ENCODE measurements around the gene RTN1.

RTN1 gene

DNA sequence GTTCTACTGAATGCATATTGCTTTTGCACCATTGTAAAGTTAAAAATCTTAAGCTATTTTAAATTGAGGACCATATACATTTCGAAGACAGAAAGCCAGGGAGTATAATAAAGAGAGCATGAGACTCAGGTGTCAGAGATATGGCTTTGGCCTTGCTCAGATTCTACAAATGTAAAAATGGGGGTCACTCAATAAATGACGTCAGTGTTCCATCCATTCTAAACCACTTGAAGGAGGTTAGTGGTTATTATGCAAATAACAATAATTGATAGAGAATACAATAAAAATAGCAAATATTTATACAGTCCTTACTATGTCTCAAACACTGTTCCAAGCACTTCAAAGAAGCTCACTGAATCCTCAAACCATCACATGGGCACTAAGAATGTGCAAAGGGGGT, 20.1 kb downstream of the RTN1 start:
- DNase-seq (ENCODE audit: low read depth) = no peak

DNA sequence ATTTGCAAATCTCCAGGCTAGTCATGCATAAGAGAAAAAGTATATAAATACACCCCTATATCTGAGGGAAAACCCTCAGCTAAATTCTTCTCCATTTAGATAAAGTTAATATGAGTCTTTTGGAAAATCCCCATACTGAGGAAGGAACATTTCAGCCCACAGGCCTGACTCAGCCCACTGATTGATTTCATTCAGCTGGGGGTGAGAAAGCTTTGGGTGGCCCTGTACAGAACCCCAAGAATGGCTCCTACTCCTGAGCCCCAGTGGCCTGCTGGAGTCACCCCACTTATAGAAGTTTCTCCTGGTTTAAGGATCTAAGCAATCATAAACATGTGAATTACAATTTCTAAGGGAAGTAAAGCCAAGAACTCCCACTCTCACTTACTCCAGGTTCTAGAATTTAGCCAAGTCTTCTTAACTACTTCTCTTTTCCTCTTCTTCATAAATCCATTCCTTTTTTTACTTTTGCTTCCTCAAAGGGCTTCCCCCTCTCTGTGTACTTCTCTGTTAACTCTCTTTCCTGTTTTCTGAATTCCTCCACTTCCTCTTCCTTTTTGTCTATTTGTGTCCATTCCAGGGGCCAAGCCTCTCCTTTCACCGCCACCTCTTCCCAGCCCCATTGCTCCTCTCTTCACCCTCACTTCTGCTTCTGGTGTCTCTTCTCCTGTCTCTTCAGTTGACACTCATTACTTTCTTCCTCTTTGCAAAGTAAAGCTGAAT, 21.0 kb downstream of the RTN1 start:
- no peak for DNase-seq (ENCODE audit: low read depth)

DNA sequence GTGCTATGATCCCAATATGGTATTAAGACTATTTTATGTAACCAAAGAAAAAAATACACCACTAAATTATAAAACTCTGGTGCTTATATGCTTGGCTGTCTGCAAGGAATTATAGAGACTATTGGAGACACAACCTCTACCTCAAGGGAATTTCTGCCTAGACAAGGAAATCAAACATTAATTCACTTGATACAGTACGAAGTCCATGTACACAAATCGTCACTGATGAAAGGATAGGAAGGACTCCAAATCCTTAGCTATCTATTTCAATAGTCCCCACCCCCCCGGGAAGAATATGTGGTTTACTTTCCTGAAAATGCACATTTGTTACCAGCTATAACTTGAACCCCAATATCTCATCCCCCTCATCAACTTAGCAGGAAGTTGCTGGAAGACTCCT, 21.9 kb downstream of the RTN1 start:
- no peak for DNase-seq (ENCODE audit: low read depth)

DNA sequence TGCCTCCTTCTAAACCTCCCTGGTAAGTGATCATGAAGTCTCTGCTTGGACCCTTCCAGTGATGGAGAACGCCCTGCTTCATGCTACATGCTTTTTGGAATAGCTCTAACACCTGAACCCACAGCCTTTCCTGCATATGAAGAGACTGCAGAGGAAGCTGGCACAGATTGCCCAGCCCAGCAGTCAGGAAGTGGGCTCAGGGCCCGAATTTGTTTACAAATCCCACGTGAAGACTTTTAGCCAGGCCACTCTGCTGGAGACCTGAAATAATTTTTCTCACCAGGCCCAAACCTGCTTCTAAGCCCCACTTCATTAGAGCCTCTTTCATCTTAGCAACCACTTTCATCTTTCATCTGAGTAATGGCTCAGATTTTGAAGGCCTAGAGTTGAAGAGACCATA, 22.9 kb downstream of the RTN1 start:
- no peak for DNase-seq (ENCODE audit: low read depth)

DNA sequence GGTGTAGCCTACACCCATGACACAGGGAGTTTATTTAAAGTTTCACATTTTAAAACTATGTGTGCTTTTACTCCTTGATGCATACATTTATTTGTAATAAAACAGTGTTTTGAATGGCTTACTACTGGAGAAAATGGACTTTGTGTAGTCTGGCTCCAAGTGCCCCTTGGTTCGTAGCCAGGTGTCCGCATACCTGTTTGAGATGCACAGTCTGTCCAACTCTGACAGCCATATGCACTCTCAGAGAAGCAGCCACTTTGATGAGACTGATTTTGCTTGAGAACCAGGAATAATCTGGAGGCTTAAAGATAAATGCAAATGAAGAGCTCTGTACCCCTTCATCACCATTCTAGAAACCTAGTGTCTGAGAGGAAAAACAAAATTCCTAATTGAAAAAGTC, 24.0 kb downstream of the RTN1 start:
- DNase-seq (ENCODE audit: low read depth) = no peak

DNA sequence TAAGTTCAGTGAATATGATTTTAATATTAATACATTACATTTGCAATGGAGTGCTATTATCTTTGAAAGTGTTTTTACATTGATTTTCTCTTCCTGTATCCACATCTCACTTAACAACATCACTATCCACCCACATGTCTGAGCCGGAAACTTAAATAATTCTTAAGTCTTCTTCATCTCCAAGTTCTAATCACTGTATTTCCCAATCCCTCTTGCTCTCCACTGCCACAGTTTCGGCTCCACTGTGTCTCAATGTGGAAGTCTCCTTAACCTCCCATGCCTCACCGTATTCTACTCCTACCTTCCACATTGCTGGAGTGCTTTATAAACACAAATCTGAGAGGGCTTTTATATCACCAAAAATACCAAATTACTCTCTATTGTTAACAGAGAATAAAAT, 25.3 kb downstream of the RTN1 start:
- no peak for DNase-seq (ENCODE audit: low read depth)

DNA sequence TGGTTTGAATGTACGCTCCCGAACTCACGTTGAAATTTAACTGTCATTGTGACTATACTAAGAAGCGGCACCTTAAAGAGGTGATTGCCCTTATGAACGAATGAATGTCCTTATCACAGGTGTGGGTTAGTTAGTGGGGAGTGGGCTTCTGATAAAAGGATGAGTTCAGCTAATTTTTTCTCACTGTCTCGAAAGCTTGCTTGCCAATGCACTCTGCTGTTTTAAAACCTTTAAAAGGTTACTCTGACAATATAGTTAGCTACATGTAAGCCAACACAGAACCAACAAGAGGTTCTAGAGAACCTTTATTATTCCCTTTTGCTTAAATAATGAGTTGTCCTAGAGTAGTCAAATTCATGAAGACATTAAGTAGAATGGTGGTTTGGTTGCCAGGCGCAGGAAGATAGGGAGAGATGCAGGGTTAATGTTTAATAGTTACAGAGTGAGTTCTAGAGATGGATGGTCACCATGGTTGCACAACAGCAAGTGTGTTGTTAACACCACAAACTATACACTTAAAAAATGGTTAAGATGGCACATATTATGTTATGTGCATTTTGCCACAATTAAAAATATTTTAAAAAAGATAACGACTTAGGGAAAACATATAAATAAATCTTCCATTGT, 26.3 kb downstream of the RTN1 start:
- DNase-seq (ENCODE audit: low read depth) = no peak

DNA sequence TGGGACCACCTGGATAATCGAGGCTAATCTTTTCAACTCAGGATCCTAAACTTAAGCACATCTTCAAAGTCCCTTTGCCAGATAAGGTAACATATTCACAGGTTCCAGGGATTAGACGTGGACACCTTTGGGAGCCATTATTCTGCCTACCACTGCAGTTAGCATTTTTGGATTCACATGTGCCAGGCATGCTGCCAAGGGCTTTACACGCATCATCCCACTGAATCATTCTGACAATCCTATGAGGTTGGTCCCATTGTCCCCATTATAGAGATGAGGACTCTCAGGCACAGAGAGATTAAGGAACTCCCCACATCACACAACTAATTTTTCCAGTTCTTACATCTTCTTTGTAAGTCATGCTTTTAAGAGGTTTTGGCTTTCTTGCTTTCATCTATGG, 34.5 kb downstream of the RTN1 start:
- DNase-seq (ENCODE audit: low read depth) = no peak

DNA sequence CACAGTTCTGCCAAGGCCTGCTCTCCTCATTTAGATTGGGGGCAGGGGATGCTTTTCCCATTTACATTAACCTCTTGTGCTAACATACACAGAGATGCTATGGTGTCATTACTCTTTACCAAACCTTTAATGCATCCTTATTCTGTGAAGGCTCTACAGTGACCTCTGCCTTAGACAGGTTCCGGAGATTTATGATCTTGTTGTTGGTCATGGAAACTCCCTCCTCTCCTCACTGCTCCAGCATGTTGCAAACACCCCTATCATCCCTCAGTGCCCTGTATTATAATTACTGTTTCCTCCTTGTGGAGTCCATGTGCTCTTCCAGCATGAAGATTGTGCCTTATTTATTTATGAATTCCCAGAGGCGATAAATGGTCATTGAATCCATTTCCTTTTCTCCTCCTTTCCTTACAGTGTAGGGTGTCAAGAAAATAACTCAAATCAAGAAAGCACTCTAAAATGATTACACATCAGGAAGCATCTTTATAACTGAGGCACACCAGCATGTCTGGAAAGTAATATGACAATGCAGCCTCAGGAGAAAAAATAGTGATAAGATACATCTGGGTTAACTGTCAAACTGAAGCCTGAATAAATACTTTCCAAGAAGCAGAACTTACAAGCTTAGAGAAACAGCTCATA, 37.8 kb downstream of the RTN1 start:
- DNase-seq (ENCODE audit: low read depth) = no peak

DNA sequence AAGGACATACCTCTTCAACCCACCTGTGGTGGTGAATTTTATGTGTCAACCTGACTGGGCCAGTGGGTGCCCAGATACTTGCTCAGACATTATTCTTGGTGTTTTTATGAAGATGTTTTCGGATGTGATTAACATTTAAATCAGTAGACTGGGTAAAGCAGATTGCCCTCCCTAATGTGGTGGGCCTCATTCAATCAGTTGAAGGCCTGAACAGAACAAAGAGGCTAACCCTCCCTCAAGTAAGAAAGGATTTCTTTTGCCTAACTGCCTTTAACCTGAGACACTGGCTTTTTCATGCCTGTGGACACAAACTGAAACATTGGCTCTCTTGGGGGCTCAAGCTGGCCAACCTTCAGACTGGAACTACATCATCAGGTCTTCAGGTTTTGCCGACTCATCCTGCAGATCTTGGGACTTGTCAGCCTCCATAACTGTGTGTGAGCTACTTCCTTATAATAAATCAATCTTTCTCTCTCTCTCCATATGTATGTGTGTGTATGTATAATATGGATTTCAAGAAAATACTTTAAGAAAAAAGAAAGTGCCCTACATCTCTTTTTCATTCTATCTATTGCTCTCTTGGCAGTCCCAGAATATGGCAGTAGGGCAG, 39.4 kb downstream of the RTN1 start:
- DNase-seq (ENCODE audit: low read depth) = no peak

DNA sequence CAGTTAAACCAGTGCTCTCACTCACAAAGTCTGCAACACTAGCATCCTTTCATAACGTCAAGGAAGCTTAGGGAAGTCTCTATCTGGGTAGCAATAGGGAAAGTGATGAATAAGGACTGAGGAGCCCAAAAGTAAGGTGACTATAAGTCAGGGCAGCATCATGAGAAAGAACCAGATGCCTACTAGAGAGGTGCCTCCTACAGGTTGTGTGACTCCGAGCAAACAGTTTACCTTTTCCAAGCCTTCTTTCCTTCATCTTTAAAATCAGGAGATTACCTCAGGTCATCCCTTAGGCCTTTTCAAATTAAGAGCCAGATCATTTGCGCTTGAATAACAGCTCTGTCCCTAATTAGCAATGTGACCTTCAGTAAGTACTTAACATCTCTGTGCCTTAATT, 40.2 kb downstream of the RTN1 start:
- no peak for DNase-seq (ENCODE audit: low read depth)

DNA sequence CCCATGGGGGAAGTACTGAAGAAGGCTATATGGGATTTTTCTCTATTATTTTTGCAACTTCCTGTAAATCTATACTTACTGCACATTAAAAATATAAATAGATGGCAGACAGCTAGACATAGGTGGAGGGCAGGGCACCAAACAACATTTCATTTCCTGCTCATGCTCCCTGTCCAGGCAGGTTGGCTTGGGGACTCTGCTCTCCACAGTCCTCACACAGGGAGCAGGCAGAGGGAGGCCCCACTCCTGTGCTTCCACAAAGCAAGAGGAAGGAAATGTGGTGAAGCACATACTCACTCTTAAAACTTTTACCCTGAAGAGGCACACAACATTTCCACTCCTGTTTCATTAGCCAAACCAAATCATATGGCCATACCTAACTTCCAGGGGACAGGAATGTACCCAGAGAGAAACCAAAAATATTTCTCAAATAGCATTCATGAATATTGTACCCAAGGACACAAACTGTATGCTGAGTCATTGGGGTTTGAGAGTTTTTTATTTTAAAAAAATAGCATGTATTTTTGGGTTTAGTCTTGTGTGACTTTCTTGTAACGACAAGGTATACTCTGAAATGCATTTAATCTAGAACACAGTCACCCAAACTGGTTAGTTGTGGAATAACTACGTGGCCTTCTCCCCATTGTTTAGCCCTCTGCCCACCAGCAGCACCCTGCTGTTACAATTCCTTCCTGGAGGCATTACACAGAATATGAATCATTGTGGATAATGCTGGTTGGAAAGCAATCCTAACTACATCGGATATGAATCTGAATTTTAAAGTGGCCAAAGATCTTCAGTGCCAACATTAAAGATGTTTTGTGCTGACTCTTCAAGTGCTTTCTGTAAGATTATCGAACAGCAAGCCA, 40.9 kb downstream of the RTN1 start:
- DNase-seq (ENCODE audit: low read depth) = no peak

DNA sequence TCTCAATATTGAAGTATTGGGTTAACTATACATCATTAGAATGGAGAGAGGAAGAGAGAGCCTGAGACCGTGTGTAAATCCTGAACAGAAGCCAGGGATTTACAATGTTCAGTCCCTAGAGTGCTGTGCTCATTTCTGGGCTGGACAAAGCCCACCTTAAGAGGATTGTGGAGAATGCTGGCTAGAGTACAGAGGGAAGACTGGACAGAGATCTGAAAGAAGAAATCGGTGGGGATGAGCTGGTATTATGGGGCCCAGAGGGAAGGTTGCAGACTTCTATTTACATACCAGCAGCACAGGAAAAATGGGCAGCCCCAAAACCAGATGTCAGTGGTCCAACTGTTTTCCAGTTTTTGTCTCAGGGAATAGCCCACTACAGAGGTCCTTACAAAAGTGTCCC, 42.3 kb downstream of the RTN1 start:
- no peak for DNase-seq (ENCODE audit: low read depth)

DNA sequence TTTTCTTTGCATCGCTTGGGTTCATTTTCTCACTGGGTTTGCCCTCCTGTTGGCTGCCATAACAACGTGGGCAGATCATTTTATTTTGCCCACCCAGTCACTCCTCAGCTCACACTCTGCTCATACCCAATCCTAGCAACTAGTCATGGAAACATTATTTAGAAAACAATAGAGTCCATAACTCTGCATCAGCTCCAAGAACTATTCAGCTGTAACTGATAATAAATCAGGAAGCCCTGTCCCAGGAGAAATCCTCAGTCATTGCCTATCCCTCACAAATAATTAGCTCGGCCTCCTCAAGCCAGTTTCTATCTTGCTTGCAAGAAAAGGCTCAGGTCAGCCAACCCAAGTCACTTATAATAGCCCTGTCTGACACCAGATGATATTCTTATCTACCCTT, 43.2 kb downstream of the RTN1 start:
- no peak for DNase-seq (ENCODE audit: low read depth)

DNA sequence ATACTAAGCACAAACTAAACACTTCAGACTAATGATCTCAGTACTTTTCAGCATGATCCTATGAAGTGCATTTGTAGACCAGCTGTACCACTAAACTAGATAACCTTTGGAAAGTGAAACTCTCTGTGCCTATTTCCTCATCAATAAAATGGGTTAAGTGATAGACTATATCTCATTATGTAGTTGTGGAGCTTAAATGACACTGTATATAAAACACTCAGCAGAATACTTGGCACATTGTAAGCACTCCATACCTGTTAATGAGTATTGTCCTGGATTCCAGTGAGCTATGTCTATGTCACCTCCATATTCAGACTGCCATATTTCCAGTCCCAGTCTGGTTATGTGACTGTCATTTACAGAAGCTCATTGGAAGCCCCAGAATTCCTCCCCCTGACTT, 44.4 kb downstream of the RTN1 start:
- no peak for DNase-seq (ENCODE audit: low read depth)

DNA sequence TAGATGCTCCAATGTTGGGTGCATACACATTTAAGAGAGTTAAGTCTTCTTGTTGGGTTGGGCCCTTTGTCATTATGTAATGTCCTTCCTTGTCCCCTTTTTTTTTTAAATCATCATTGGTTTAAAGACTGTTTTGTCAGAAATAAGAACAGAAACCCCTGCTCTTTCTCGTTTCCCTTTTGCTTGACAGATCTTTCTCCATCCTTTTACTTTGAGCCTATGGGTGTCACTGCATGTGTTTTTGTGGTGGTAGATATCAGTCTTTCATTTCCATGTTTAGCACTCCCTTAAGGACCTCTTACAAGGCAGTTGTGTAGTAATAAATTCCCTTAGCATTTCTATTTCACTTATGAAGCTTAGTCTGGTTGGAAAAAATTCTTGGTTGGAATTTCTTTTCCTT, 47.4 kb downstream of the RTN1 start:
- DNase-seq (ENCODE audit: low read depth) = no peak

DNA sequence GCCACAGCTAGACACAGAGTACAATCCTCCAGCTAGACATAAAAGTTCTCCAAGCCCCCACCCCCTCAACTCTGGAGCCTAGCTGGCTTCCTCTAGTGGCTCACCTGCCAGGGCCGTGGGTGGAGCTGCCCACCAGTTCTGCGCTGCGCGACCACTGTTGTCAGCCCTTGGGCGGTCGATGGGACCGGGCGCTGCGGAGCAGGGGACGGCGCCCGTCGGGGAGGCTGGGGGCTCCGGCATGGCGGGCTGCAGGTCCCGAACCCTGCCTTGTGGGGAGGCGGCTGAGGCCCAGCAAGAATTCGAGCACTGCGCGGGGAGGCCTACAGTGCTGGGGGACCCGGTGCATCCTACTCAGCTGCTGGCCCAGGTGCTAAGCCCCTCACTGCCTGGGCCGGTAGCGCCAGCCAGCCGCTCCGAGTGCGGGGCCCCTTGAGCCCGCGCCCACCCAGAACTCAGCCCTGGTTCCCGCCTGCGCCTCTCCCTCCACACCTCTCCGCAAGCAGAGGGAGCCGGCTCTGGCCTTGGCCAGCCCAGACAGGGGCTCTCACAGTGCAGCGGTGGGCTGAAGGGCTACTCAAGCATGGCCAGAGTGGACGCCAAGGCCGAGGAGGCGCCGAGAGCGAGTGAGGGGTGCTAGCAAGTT, 51.0 kb downstream of the RTN1 start:
- no peak for DNase-seq (ENCODE audit: low read depth)

DNA sequence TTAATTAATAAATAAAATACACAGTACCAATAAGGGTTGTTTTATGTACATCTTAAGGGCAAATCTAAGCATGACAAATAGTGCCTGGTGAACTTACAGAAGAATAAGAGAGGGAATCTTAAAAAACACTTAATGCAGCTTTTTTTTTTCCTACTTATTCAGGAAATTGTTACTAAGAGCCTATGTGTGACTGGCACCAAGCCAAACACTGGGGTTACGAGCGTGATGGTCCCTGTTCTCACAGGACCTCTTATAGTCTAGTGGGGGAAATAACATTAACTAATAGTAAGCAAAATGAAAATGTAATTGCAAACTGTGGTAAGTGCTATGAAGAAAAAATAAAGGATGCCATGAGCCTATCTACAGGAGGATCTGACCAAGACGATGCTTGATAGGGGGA, 53.6 kb downstream of the RTN1 start:
- DNase-seq (ENCODE audit: low read depth) = no peak

DNA sequence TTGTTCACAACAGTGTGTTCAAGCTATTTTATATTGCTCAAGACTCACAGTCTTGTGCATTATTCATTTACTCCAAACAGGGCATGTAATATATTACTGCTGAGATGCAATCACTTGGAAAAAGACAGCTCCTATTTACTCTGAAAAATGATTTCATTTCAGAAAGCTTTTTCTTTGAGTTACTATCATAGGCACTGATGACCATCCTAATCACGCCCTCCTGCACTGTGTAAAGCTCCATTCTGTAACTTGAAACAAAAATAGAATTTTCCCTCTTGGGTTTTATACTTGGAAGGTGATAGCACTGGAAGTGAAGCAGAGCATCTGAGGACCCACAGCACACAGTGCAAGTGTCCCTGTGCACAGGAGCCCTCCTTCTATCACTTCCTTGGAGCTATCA, 55.6 kb downstream of the RTN1 start:
- no peak for DNase-seq (ENCODE audit: low read depth)

DNA sequence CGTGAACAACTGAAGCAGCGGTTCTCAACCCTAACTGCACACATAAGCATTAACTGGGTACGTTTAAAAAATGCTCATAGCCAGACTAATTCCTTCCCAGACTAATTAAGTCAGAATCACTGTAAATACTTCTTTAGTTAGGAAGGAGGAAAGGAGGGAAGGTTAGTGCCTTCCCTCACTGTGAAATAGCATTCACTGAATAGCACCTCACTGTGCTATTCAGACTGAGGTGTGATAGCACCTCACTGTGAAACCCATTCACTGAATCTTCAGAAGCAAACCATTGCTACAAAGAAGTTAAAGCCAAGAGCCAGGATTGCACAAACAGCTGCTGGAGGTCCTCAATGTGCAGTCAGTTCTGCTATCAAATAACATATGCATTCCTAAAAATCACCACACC, 58.8 kb downstream of the RTN1 start:
- DNase-seq (ENCODE audit: low read depth) = no peak

DNA sequence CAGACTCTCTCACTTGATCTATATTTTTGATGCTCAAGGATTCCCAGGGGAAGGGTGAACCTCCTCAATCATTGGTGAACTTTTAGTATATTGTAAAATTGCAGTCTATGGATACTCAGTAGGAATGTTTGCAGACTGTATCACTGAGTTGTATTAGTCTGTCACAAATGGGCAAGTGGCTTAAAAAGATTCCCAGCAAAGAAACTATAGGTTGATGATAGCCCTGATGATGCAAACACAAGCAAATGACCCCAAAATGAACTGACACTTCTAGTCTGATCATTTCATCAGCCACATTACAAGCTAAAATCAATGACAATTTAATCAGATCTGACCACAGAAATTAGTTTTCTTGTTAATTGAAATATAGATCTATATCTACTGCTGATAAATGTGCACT, 59.5 kb downstream of the RTN1 start:
- no peak for DNase-seq (ENCODE audit: low read depth)

DNA sequence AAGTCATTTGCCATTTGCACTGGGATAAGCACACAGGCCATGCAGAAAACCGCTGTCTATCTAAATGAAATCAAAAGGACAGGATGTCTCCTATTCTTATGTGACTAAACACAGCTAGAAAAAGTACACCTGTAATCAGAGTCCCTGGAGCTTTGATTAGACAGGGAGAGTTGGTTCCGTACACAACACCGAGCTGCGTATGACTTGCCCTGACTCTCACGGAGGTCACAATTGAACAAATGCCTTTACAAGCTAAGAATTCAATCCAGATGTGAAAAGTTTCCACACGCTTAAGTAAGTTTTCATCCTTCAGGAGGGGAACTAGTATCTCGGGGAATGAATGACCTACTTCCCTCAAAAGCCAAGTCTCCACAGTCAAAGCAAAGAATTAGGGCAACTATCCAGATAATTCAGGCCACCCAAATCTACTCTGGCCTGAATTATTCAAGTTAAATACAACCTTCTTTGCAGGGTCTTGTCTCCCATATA, 67.5 kb downstream of the RTN1 start:
- no peak for DNase-seq (ENCODE audit: low read depth)
